PC-3 (cell line): ENCODE results near the gene UGT1A5.

ENCODE experiments used
- EZH2 ChIP-seq: fragments of 300-600 bp; sonication (generic); IDR thresholded peaks from one replicate; pipeline ENCODE4 v1.6.1; 2017; ENCODE audit warnings: antibody characterized with exemption, mild to moderate bottlenecking, low read length; ENCODE audit not compliant: unreplicated experiment
- EZH2phosphoT487 ChIP-seq: fragments of 300-600 bp; sonication (generic); IDR thresholded peaks from 2 replicates; pipeline ENCODE4 v1.6.1; 2018; ENCODE audit warnings: mild to moderate bottlenecking, antibody characterized with exemption, low read length, borderline replicate concordance
- TF ChIP-seq, protein P1 (sequence below): fragments of 300-600 bp; sonication (generic); conservative IDR thresholded peaks from 2 replicates; pipeline ENCODE4 v1.5.1; 2017; ENCODE audit warnings: antibody characterized with exemption, low read depth, mild to moderate bottlenecking, low read length

DNA sequence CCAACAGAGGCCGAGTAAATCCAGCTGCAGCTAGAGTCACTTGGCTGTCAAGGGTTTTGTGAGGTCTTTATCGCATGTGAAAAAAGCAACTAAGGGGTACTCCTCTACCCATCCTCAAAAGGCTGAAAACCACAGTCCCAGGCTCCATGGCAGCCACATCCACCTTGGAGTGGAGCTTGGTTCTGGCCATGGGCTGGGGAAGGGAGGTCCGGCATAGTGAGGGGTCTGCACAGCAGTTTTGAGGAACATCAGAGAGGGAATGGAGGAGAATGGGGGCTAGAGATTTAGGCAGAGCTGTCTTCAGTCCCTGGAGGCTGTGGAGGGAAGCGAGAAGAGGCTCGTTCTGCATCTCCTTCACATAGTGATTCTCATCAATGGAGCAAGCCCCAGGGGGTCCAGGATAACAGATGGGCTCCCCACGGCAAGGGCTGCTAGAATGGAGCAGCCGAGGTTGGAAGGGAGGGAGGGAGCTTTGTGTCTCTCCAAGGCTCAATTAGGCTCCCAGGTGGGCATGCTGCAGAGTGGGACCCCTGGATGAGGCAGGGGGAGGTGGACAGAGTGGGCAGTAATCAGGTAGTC, 86.5 kb downstream of the UGT1A5 start:
- TF ChIP-seq EZH2: no peak
- TF ChIP-seq, protein P1, sequence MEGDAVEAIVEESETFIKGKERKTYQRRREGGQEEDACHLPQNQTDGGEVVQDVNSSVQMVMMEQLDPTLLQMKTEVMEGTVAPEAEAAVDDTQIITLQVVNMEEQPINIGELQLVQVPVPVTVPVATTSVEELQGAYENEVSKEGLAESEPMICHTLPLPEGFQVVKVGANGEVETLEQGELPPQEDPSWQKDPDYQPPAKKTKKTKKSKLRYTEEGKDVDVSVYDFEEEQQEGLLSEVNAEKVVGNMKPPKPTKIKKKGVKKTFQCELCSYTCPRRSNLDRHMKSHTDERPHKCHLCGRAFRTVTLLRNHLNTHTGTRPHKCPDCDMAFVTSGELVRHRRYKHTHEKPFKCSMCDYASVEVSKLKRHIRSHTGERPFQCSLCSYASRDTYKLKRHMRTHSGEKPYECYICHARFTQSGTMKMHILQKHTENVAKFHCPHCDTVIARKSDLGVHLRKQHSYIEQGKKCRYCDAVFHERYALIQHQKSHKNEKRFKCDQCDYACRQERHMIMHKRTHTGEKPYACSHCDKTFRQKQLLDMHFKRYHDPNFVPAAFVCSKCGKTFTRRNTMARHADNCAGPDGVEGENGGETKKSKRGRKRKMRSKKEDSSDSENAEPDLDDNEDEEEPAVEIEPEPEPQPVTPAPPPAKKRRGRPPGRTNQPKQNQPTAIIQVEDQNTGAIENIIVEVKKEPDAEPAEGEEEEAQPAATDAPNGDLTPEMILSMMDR: no peak
- TF ChIP-seq EZH2phosphoT487: no peak
